ENCODE measurements around the gene EP400. TPM values are rescaled to one million over a fixed set of nuclear protein-coding genes. Genes with fewer than 3 reads are reported as not detected.

The EP400 gene
- total and polyA plus RNA-seq, 8 donors, result 5.2 to 39.8 (median 21.6) TPM

GRCh38 chr12:131965073-131965472 lies 15.3 kb downstream of the EP400 start:
- no peak overlapping the region for H3K4me3 ChIP-seq
- H3K9me3 ChIP-seq, result no peaks in the 10 kb centered on the region
- WGBS, 5 donors, result 48 to 66% (median 59%) methylated on average over 2 of the region's 2 CpGs
- peaks cover 3 to 23% (median 20%) of the 10 kb centered on the region in 4 donors for H3K36me3 ChIP-seq
- DNase-seq, result no peak
- H3K27ac ChIP-seq, result no peak overlapping the region
- TF ChIP-seq EP300 (IDR thresholded peaks at IDR 0.05), result no peak
- no peak for TF ChIP-seq POLR2A (IDR thresholded peaks at IDR 0.05)
- TF ChIP-seq POLR2AphosphoS5 (IDR thresholded peaks at IDR 0.05), result no peak
- no peak for TF ChIP-seq CTCF (IDR thresholded peaks at IDR 0.05)
- H3K4me1 ChIP-seq, result peaks cover under 1 to 53% (median 27%) of the 10 kb centered on the region in 4 donors
- no peaks in the 10 kb centered on the region for H3K27me3 ChIP-seq
- intact Hi-C loops (cut with DNase I; ENCODE audit: low total_unique reads), result no loop called here

- 24 to 50% (median 44%) methylated on average over 1 of the region's 1 CpG for WGBS, 5 donors
Observed at GRCh38 chr12:131971226-131971625, 21.5 kb downstream of the EP400 start.

GRCh38 chr12:131975228-131975627 lies 25.5 kb downstream of the EP400 start:
- no peak overlapping the region for H3K4me3 ChIP-seq
- intact Hi-C loops (cut with DNase I; ENCODE audit: low total_unique reads), result no loop called here
- TF ChIP-seq POLR2AphosphoS5 (IDR thresholded peaks at IDR 0.05), result no peak
- TF ChIP-seq EP300 (IDR thresholded peaks at IDR 0.05), result no peak
- no peak for TF ChIP-seq CTCF (IDR thresholded peaks at IDR 0.05)
- no peak for TF ChIP-seq POLR2A (IDR thresholded peaks at IDR 0.05)
- no peaks in the 10 kb centered on the region for H3K9me3 ChIP-seq
- peaks cover 0 to 14% (median 3%) of the 10 kb centered on the region in 4 donors for H3K4me1 ChIP-seq
- 88 to 97% (median 92%) methylated on average over 8 of the region's 8 CpGs for WGBS, 5 donors
- H3K27ac ChIP-seq, result no peak overlapping the region
- H3K27me3 ChIP-seq, result no peaks in the 10 kb centered on the region
- no peak for DNase-seq
- peaks cover 5 to 24% (median 20%) of the 10 kb centered on the region in 4 donors for H3K36me3 ChIP-seq

More at GRCh38 chr12:131971226-131971625, 21.5 kb downstream of the EP400 start:
- intact Hi-C loops (cut with DNase I; ENCODE audit: low total_unique reads), result no loop called here
- no peak for DNase-seq
- Histone ChIP-seq H3K9me3 (no peaks in the 10 kb centered on the region), H3K4me1 (peaks cover 0 to 26% (median 5%) of the 10 kb centered on the region in 4 donors), H3K27ac (no peak overlapping the region), H3K4me3 (no peak overlapping the region), H3K36me3 (peaks cover 0 to 10% (median 6%) of the 10 kb centered on the region in 4 donors), H3K27me3 (no peaks in the 10 kb centered on the region)
- no peak for TF ChIP-seq POLR2A (IDR thresholded peaks at IDR 0.05)
- TF ChIP-seq CTCF (IDR thresholded peaks at IDR 0.05), result no peak
- TF ChIP-seq EP300 (IDR thresholded peaks at IDR 0.05), result no peak

GRCh38 chr12:131979606-131980005 lies 29.9 kb downstream of the EP400 start:
- intact Hi-C loops (cut with DNase I; ENCODE audit: low total_unique reads), result no loop called here
- no peak for DNase-seq
- no peak for TF ChIP-seq EP300 (IDR thresholded peaks at IDR 0.05)
- no peak for TF ChIP-seq POLR2AphosphoS5 (IDR thresholded peaks at IDR 0.05)
- H3K27ac ChIP-seq, result no peak overlapping the region
- no peaks in the 10 kb centered on the region for H3K9me3 ChIP-seq
- WGBS, 5 donors, result 86 to 92% (median 88%) methylated on average over 12 of the region's 12 CpGs
- H3K4me1 ChIP-seq, result no peaks in the 10 kb centered on the region
- H3K36me3 ChIP-seq, result peaks cover 26 to 59% (median 57%) of the 10 kb centered on the region in 4 donors
- H3K4me3 ChIP-seq, result no peak overlapping the region
- no peaks in the 10 kb centered on the region for H3K27me3 ChIP-seq

GRCh38 chr12:131980263-131980662 lies 30.5 kb downstream of the EP400 start:
- no peak for DNase-seq

More at GRCh38 chr12:131980263-131980662, 30.5 kb downstream of the EP400 start:
- Histone ChIP-seq H3K4me1 (no peaks in the 10 kb centered on the region), H3K36me3 (peaks cover 26 to 65% (median 64%) of the 10 kb centered on the region in 4 donors), H3K4me3 (no peak overlapping the region), H3K27me3 (no peaks in the 10 kb centered on the region), H3K9me3 (no peaks in the 10 kb centered on the region), H3K27ac (no peak overlapping the region)
- intact Hi-C loops (cut with DNase I; ENCODE audit: low total_unique reads), result no loop called here
- 71 to 83% (median 75%) methylated on average over 3 of the region's 3 CpGs for WGBS, 5 donors
- TF ChIP-seq POLR2AphosphoS5 (IDR thresholded peaks at IDR 0.05) (no peak), CTCF (IDR thresholded peaks at IDR 0.05) (no peak), EP300 (IDR thresholded peaks at IDR 0.05) (no peak), POLR2A (IDR thresholded peaks at IDR 0.05) (no peak)
